ENCODE measurements around the gene MCOLN1.

DNA sequence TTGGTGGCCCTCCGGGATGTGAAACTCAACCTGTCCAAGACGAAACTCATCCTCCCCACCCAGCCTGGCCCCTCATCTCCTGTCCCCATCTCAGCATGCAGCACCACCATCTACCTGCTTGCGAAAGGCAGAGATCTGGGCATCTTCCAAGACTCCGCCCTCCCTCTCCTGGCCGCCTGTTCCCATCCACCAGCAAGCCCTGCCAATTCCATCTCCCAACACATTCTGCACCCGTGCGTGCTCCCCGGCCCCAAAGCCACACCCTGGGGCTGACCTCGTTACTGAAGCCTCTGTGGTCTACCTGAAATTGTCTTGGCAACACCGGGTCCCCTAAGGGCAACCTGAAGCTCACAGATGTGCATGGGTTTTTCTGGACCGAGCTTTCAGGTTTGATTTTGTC is 60.0 kb downstream of the MCOLN1 start:
- TF ChIP-seq, protein P1, sequence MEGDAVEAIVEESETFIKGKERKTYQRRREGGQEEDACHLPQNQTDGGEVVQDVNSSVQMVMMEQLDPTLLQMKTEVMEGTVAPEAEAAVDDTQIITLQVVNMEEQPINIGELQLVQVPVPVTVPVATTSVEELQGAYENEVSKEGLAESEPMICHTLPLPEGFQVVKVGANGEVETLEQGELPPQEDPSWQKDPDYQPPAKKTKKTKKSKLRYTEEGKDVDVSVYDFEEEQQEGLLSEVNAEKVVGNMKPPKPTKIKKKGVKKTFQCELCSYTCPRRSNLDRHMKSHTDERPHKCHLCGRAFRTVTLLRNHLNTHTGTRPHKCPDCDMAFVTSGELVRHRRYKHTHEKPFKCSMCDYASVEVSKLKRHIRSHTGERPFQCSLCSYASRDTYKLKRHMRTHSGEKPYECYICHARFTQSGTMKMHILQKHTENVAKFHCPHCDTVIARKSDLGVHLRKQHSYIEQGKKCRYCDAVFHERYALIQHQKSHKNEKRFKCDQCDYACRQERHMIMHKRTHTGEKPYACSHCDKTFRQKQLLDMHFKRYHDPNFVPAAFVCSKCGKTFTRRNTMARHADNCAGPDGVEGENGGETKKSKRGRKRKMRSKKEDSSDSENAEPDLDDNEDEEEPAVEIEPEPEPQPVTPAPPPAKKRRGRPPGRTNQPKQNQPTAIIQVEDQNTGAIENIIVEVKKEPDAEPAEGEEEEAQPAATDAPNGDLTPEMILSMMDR (conservative IDR thresholded peaks at IDR 0.05; ENCODE audit: low read depth, low read length), result no peak
- no peak for TF ChIP-seq EZH2 (IDR thresholded peaks at IDR 0.05; ENCODE audit: borderline replicate concordance, low read depth, low read length, poor library complexity, severe bottlenecking)

Measured in A673 (cell line).